ENCODE results near the gene TSPAN7. TPM values are rescaled to one million over a fixed set of nuclear protein-coding genes. Genes with fewer than 3 reads are reported as not detected.

The TSPAN7 gene
- total RNA-seq, 1 donor from 2014 or later, result 60.7 TPM

DNA sequence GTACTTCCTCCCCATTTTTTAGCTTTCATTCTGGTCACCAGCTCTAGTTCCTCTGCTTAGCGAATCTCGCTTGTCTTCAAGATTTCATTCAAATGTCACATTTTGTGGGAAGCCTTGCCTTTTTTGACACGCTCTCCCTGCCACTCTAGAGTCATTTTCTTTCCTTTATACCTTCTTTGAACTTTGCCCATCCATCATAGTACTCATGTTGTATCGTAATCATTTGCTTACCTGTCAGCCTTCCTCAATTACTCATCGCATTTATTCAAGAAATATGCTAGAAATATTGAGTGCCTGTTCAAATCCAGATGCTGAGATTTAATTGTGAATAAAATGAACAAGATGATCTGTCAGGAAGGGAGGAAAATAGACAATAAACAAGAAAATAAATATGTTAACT is 21.8 kb downstream of the TSPAN7 start:
- FAIRE-seq (no peak), DNase-seq (ENCODE audit: low spot score in 2 of 2) (no peak)

DNA sequence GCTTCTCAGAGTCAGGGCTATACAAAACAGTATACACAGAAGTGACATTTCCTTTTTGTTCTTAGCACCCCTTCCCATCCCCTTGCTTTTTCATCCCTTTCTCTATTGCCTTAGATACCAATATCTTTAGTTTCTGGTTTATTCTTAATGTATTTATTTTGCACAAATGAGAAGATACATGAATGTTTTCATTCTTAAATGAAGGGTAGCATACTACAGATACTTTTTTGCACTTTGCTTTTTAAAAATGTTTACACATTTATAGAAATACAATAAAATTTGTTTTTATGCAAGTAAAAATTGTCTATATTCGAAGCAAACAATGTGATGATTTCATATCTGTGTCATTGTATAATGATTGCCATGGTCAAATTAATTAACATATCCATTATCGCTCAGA is 33.1 kb downstream of the TSPAN7 start:
- DNase-seq (ENCODE audit: low spot score in 2 of 2), result no peak
- FAIRE-seq, result no peak

DNA sequence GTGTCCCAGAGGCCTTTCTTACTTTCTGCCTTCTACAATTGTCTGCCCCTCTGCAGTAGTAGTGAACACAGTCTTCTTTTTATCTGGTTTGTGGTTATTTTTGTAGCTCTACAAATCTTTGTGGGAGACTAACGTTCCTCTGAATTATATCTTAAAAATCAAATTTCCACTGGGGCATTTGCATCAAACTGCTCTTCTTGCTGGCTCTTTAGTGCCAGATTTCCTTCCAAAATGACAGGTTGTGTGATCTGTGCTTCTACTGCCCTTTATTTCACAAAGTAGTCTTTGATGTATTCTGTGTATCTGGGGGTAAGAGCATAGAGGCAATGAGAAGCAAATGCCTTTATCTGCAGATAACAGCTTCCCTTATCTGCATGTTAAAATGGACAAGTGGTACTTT is 34.5 kb downstream of the TSPAN7 start:
- FAIRE-seq (no peak), DNase-seq (ENCODE audit: low spot score in 2 of 2) (no peak)

DNA sequence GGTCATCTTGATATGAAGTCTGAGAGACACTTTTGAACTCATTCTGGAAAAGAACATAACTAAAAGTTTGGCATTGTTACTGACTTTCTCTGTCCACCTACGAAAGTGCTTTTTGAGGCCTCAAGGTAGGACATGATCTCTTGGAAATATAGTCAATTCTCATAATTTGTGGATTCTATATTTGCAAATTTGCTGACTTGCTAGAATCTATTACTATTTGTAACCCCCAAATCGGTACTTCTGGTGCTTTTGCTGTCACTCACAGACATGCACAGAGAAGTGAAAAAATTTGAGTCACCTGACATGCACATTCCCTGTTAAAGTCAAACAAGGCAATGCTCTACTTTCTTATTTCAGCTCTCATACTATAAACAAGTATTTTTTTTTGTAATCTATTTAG is 35.6 kb downstream of the TSPAN7 start:
- FAIRE-seq (no peak), DNase-seq (ENCODE audit: low spot score in 2 of 2) (no peak)

DNA sequence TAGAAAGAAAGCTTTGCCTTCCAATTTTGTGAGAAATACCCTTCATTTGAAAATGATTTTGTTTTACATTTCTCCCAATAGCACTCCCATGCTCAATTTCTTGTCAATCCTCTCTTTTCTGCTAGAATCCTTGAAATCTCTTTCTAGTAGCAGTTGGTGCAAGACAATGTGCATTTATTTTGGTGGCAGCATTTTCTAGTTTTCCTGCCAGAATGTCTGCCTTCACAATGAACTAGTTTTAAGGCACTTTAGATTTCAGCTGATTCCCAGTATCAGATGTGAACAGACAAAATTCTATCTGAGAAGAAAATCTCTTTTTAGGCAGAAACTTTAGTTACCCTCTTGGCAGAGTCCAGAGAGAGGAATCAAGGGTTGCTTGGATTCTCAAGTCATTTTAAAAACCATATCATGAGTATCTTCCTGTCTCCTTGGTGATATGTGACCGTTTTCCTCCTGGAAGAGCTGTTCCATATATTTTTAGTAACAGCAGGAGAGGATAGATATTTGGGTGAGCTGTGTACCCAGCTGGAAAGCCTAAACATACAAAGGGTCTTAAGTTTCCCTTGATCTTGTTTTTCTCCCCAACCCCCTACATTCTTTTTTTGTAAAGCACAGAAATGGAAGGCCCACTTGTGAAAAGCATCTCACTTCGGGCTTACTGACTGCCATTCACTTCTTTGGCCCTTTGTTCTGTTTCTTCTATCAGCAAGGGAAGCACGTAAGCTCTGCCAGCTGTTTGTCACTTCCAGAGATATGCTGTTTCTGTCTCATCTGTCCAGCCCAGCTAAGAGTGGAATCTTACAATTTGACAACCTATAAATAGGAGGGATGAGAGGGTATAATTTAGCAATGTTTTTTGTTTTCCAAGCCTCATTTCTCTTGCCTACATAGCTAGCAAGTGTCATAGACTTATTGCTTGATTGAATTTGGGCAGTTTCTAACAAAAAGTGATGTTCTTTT is 38.7 kb downstream of the TSPAN7 start:
- DNase-seq (ENCODE audit: low spot score in 2 of 2) (no peak), FAIRE-seq (no peak)

DNA sequence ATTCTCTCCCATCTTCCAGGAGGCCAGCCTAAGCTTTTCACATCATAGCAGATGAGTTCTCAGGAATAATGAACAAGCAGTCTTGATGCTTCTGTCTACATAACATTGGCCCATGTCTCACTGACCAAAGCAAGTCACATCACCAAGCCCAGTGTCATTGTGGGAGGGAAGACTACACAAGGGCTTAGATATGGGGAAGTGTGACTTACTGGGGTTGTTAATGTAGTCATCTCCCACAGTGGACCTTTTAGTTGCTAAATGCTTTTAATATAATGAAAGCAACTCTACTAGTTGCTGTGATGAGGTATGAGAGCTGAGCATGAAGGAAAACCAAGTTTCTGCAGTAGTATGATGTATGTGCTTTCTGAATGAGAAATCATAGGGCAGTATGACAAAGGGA is 40.5 kb downstream of the TSPAN7 start:
- no peak for DNase-seq (ENCODE audit: low spot score in 2 of 2)
- no peak for FAIRE-seq

DNA sequence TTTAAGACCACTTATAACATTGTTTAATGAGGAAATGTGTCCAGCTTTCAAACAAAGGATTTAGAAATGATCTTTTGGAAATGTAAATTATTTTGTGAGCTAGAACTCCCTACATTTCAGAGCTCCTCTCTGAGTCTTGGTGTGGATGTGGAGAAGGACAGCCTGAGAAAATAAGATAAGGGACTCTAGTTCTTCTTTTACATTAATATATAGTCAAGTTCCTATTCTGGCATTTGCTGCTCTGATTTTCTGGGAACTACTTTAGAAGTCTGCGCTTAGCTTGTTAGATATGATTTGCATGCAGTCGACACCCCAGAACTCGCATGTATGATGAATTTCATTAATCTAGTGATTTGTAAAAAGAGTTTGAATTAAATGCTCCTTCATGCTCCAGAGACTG is 45.5 kb downstream of the TSPAN7 start:
- no peak for FAIRE-seq

DNA sequence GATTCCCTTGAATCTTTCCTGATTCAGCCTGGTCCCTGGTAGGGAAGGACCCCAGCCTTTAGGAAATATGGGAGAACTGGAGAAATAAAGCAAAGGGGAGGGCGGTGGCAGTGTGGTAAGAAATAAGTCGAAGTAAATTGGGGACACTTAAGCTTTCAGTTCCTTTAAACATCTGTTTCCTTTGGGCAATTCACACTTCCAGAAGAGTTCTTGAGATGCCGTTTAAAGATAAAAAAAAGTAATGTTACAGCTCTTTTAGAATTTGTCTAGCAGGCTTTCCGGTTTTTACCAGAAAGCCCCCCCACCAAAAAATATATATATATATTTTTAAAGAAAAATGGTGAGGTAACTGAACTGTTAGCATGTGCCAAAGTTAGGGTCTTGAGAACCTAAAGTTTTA is 46.6 kb downstream of the TSPAN7 start:
- DNase-seq (ENCODE audit: low spot score in 2 of 2) (no peak), FAIRE-seq (no peak)

More for the DNA sequence above, 45.5 kb downstream of the TSPAN7 start:
- DNase-seq (ENCODE audit: low spot score in 2 of 2), result no peak

DNA sequence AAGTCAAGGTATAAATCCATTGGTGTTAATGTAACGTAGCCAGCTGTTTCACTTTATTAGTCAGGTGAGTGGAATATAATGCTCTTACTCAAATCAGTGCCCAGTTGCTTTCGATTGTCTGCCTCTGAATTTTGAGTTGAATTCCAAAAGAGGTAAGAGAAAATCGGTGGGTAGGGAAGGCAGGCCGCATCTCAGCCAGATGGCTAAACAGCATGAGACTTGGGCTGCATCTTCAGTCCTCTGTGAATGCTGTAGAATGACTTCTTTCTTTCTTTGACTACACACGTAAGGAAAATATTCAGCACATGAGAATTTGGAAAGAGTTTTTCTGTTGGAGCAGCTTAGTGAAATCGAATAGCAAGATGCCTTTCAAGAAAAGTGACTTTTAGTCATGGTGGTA is 49.5 kb downstream of the TSPAN7 start:
- FAIRE-seq (no peak), DNase-seq (ENCODE audit: low spot score in 2 of 2) (no peak)

DNA sequence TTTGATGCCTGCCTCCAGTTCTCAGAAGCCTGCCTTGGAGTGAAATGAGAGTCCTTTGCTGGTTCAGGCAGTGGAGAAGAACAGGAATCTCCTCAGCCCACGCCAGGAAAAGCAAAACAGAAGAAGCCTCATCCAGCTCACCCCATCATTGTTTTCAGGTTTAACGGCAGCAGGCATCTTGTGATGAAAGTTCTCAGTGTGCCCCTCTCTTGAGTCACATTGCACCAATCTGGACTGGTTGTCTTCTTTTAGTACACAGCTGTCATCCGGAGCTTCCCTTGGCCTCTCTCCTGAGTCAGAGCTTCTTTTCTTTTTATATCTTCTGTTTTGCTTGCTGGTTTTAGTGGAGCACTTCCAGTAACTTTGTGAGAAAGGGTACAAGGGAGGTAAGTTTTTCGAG is 50.9 kb downstream of the TSPAN7 start:
- FAIRE-seq, result no peak
- no peak for DNase-seq (ENCODE audit: low spot score in 2 of 2)

DNA sequence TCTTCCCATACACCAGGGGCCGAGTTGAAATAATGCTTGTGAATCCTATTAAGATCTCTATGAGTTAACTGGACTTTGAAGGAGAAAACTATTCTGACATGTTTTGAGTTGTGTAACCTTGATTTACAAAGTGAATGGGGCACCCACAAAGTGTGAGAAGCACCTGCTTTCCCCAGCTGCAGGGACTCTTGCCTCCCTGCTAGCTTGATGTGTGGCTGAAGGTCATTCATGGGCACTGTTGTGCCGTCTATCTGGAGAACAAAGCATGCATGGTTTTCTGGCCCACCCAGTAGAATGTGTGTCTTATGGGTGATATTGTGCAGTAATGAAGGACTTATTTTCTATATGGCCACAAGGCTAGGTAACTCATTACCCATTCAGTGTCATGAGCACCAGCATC is 53.1 kb downstream of the TSPAN7 start:
- no peak for FAIRE-seq
- DNase-seq (ENCODE audit: low spot score in 2 of 2), result no peak

DNA sequence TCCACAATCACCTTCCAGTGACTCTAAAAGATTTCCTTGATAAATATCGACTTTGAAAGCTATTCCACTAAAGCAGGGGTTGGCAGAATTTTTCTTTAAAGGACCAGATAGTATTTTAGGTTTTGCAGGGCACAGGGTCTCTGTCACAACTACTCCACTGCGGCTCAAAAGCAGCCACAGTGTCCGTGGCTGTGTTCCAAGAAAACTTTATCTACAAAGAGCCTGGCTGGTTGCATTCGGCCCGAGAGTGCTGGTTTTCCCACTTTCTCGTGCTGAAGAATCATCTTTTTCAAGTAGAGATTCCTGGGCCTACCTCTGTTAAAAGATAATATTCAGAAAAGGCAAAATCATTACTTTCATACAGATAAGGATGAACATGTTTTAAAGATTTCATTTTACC is 55.6 kb downstream of the TSPAN7 start:
- DNase-seq (ENCODE audit: low spot score in 2 of 2) (no peak), FAIRE-seq (no peak)

DNA sequence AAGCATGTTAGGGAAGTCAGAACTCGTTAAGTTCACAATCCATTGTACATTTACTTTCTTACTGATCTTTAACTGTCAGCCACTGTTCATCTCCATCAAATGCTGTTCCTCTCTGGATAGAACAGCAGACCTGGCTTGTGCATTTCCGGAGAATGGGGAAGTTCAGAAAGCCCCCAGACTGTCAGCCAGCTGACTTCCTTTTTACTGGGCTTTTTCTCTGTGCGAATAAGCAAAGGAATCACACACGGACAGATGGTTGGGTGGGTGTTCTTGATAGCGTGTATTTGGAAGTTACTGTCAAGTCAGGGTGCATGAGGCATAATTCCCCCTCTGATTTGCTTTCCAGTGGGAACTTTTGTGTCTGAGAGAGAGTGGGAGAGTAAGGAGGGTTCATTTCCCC is 56.8 kb downstream of the TSPAN7 start:
- DNase-seq (ENCODE audit: low spot score in 2 of 2) (no peak), FAIRE-seq (no peak)

DNA sequence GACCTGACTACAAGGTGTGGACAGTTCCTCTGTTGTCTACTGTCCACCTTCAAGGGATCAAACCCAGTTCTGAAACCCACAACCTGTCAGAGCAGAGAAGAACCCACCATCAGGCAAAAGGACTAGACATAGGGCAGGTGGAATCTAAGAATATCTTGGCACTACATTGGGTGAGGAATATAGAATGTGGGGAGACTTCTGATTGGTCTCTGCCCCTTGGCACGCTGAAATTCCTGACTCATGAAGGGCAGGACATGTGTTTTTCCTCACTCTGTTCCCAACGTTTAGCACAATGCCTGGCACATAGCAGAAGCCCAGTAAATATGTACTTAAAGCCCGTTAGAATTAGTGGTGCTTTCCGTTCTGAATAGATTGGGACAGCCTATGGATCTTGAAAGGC is 59.3 kb downstream of the TSPAN7 start:
- FAIRE-seq (no peak), DNase-seq (ENCODE audit: low spot score in 2 of 2) (no peak)

DNA sequence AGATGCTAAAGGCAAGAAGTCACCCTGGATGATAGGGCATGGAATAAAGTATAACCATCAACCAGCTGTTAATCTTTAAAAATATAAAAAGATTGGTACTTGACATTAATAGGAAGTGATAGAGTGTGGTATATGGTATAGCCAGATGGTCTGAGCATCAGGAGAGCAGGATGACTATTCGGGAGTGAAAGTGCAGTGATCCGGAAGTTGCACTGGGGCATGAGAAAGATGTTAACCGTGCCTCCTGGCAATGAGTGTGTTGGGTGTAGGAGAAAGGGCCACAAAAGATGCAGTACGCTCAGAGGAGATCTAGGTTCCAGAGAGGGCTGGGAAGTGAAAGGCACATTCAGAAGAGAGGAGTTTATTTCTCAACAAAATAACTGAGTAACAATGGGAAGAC is 65.0 kb downstream of the TSPAN7 start:
- no peak for FAIRE-seq

DNA sequence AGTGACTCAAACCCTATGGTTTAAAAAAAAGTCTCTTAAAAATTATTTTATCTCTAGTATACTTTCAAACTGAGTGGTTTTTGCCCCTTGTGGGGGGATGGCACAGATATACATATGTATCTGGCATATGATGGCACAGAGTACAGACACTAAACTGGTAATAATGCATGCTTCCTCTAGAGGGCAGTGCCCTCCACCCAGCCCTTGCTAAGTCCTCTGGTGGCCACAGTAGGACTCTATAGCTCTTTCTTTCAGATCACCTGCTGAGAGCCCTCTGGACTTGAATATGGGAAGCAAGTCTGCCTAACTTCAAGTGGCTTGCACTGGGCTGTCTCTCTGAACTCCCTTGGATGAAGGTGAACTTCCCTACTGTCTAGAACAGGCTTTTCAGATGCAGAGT is 66.3 kb downstream of the TSPAN7 start:
- FAIRE-seq (no peak), DNase-seq (ENCODE audit: low spot score in 2 of 2) (no peak)

More for the DNA sequence above, 65.0 kb downstream of the TSPAN7 start:
- no peak for DNase-seq (ENCODE audit: low spot score in 2 of 2)

DNA sequence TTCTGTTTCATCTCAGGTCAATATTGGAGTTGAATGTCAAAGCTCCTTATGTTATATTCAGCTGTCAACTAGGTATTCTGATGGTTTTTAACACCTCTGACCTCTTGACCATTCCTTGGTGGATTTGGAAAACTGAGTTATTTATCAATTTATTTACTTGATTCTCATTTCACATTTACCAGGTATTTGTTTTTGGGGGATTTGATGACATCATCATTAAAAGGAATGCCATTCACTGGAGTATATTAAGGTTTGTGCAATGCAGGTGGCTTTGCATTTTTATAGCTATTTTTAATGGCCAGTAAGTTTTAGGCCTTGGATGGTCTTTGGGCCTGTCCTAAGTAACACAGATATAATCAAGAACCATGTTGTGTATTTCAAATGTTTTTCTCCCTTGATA is 67.2 kb downstream of the TSPAN7 start:
- DNase-seq (ENCODE audit: low spot score in 2 of 2) (no peak), FAIRE-seq (no peak)

DNA sequence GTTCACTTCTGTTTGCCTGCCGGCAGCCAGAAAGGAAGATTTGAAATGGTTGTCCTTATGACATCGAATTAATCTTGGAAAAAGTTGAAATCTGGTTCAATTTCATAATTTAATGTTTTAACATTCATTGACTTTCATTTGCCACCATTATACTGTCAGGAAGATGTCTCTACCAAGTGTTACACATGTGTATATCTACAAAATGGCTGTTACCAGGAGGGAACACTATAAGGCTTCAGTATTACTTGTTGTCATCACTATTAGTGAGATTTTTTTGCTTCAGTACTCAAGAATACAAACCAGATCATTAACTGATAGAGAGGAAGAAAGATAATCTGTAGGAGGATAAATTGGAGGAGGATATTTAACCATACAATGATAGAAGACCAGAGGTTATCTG is 71.2 kb downstream of the TSPAN7 start:
- FAIRE-seq (no peak), DNase-seq (ENCODE audit: low spot score in 2 of 2) (no peak)

DNA sequence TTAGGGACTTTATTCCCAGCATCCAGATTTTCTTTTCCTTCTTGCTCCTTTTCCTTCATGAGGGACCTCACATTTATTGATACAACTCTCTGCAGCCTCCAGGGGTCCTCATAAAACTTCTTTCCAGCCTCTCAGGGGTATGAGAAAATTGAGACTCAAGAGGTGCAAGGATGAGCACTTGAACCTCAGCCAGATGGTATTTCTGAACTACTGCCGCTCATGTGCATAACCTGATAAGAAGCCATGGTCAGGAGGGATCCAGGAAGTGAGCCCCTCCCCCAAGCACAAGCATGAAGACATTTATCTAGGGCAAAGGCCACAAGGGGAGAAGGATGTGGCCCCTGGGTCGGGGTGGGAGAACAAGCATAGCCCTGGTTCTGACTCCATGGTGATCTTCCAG is 73.3 kb downstream of the TSPAN7 start:
- FAIRE-seq (no peak), DNase-seq (ENCODE audit: low spot score in 2 of 2) (no peak)

DNA sequence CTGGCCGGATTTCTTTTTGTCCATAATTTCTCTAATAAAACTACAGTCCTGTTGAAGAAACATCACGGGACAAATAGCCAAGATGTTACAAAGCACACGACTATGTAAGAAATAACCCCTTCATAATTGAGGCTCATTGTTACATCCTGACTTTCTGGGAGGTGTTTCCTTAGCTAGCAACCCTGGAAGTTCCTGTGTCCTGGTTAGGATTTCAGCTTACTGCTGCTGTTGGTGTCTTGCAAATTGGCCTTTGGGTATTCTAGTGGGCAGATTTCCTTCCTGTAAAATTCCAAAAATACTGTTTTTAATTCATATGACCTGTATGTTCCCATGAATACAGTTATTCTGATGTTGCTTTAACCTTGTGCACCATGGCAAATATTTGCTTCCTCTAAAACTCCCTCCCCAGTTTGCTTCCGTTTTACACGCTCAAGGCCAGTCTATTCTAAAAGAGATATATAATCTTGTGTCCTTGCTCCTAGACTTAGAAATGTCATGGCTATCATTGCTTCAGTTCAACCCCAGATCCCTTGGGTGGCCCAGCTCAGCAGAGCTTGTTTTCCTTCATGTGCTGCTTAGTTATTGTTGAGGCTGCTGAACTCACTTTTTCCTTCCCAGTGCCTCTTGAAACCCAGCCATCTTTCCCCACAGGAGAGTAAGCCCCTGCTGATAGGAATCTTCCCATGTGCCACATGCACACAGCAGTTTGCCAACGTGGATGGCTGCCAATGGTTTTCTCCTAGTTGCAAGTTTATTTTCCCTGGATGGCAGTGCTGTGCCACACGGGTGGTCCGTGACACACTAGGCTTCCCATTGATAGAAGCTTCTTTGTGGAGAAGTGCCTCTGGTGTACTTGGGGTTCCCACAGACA is 75.8 kb downstream of the TSPAN7 start:
- DNase-seq (ENCODE audit: low spot score in 2 of 2) (no peak), FAIRE-seq (no peak)

DNA sequence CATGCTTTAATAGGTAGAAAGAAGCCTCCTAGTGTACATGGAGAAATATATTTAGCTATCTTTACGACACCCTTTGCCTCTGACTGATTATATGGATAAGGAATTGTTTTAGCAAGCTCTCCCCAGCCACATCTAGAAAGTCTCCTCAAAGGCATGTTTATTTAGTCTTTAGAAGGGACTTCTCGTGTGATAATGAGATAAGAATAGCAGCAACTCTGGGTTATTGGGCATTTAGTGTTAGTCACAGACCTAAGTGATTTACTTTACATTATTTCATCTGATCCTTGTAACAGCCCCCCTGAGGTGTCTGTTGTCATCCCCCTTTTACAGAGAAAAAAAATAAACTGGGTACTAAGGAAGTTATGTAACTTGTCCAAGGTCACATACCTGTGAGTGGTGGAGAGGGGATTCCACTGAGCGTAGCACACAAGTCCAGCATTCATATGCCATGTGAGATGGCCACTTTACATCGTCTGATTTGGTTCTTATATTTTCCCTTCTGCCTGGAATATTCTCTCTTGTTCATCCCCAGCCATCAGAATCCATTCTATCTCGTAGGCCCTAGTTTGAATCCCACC is 77.7 kb downstream of the TSPAN7 start:
- FAIRE-seq (no peak), DNase-seq (ENCODE audit: low spot score in 2 of 2) (no peak)
